Keratinocyte (primary cell): ENCODE data around the gene DOK4. TPM values are rescaled to one million over a fixed set of nuclear protein-coding genes. Genes with fewer than 3 reads are reported as not detected.

Source experiments
- DNase-seq: peaks from one replicate; pipeline ENCODE4 v3.0.0-alpha.2; 2011; ENCODE audit warnings: low read depth, missing footprints, low spot score
- FAIRE-seq: peaks from 2 replicates; lab custom pipeline; 2011; peaks lifted over from hg19 to GRCh38; lab: Jason Lieb, UNC
- H2AFZ ChIP-seq: 2 replicates; pipeline ENCODE4 v1.6.0; 2012; ENCODE audit warnings: low read length, control low read depth, inconsistent platforms; ENCODE audit not compliant: control insufficient read depth
- H3K27ac ChIP-seq: 2 replicates; pipeline ENCODE4 v1.5.1; 2011; ENCODE audit warnings: low read length; ENCODE audit not compliant: control insufficient read depth, insufficient read depth
- H3K27me3 ChIP-seq: 3 replicates; pipeline ENCODE4 v1.6.0; 2011; ENCODE audit warnings: low read length; ENCODE audit not compliant: control insufficient read depth, insufficient read depth; ENCODE audit errors: extremely low read depth
- H3K36me3 ChIP-seq, 2 experiments: 2 replicates in 1 of 2; 3 replicates in 1 of 2; pipeline ENCODE4 v1.5.1; 2011; ENCODE audit warnings: low read length in 2 of 2, mild to moderate bottlenecking in 1 of 2; ENCODE audit not compliant: control insufficient read depth in 2 of 2, insufficient read depth in 2 of 2; ENCODE audit errors: extremely low read depth in 1 of 2
- H3K4me1 ChIP-seq: 3 replicates; pipeline ENCODE4 v1.5.1; 2011; ENCODE audit warnings: low read length; ENCODE audit not compliant: control insufficient read depth, insufficient read depth; ENCODE audit errors: extremely low read depth
- H3K4me2 ChIP-seq: 3 replicates; pipeline ENCODE4 v1.6.0; 2011; ENCODE audit warnings: low read depth, low read length; ENCODE audit not compliant: control insufficient read depth, insufficient read depth; ENCODE audit errors: extremely low read depth
- H3K4me3 ChIP-seq, 3 experiments: fragments of 200-600 bp in 1 of 3; sonication (generic) in 1 of 3; 2 replicates in 2 of 3; 3 replicates in 1 of 3; pipeline ENCODE4 v1.5.1; 2011 to 2016; ENCODE audit warnings: low read length in 3 of 3, mild to moderate bottlenecking in 3 of 3, control low read depth in 2 of 3, inconsistent platforms in 1 of 3, low read depth in 1 of 3, mixed read lengths in 1 of 3, mixed run types in 1 of 3, moderate library complexity in 1 of 3; ENCODE audit not compliant: control insufficient read depth in 2 of 3, insufficient read depth in 2 of 3; ENCODE audit errors: extremely low read depth in 1 of 3
- H3K79me2 ChIP-seq: 2 replicates; pipeline ENCODE4 v1.6.0; 2012; ENCODE audit warnings: low read length; ENCODE audit not compliant: control insufficient read depth, insufficient read depth
- H3K9ac ChIP-seq: 3 replicates; pipeline ENCODE4 v1.6.0; 2011; ENCODE audit warnings: low read length; ENCODE audit not compliant: control insufficient read depth, insufficient read depth; ENCODE audit errors: extremely low read depth
- H3K9me1 ChIP-seq: 3 replicates; pipeline ENCODE4 v1.6.0; 2011; ENCODE audit warnings: low read length; ENCODE audit not compliant: control insufficient read depth, insufficient read depth; ENCODE audit errors: extremely low read depth
- H3K9me3 ChIP-seq: 2 replicates; pipeline ENCODE4 v1.5.1; 2012; ENCODE audit warnings: low read depth, low read length; ENCODE audit not compliant: control insufficient read depth
- H4K20me1 ChIP-seq: 3 replicates; pipeline ENCODE4 v1.6.0; 2011; ENCODE audit warnings: low read length; ENCODE audit not compliant: control insufficient read depth, insufficient read depth; ENCODE audit errors: extremely low read depth
- CTCF ChIP-seq, 3 experiments: IDR thresholded peaks in 1 of 3; conservative IDR thresholded peaks in 1 of 3; optimal IDR thresholded peaks in 1 of 3; 2 replicates in 2 of 3; 3 replicates in 1 of 3; pipeline versions ENCODE3 to v1.5.1; 2011; ENCODE audit warnings: low read length in 3 of 3, mild to moderate bottlenecking in 3 of 3, moderate library complexity in 2 of 3, control low read depth in 1 of 3, inconsistent platforms in 1 of 3; ENCODE audit not compliant: insufficient read depth in 2 of 3; ENCODE audit errors: extremely low read depth in 1 of 3
- EZH2 ChIP-seq: IDR thresholded peaks from one replicate; pipeline ENCODE4 v1.6.1; 2012; ENCODE audit warnings: inconsistent platforms, mild to moderate bottlenecking, low read length, moderate library complexity
- dilution Hi-C: fragments of 300-500 bp; cut with MboI; formaldehyde crosslinking; loops from one replicate; pipeline ENCODE4 v1.7.0; 2020; ENCODE audit warnings: low sequenced_read_pairs; ENCODE audit not compliant: extremely low pct_ligation_motif_present
- polyA plus RNA-seq, 5 experiments: library from polyadenylated mRNA; depleted of rRNA in 3 of 5; stranded (reverse) in 3 of 5; stranded (forward) in 1 of 5; unstranded in 1 of 5; fragments of >200 nt; gene quantifications; 1 replicate in 1 of 5; 2 replicates in 3 of 5; 3 replicates in 1 of 5; pipeline versions ENCODE4 v1.2.1 to v1.2.3, GENCODE V29; 2011 to 2012; ENCODE audit warnings: missing spikeins in 2 of 5, low read depth in 1 of 5, low replicate concordance in 1 of 5

DOK4 gene
- polyA plus RNA-seq, 1 donor (not counting 4 experiments of a cell fraction or from before 2014, with no cell fraction given) = 17.6 TPM

- dilution Hi-C loops = no loop called here
- Histone ChIP-seq H3K27me3 (no peaks in the 10 kb centered on the region), H3K27ac (no peak overlapping the region), H3K9me1 (no peaks in the 10 kb centered on the region), H3K36me3 (peaks cover 8 to 33% of the 10 kb centered on the region in 2 experiments), H2AFZ (no peak overlapping the region), H3K4me1 (no peaks in the 10 kb centered on the region), H3K9ac (no peak overlapping the region), H3K79me2 (no peaks in the 10 kb centered on the region), H3K4me2 (no peak overlapping the region), H3K9me3 (no peaks in the 10 kb centered on the region), H4K20me1 (no peaks in the 10 kb centered on the region), H3K4me3 (no peak overlapping the region)
- TF ChIP-seq EZH2 (no peak), CTCF (optimal IDR thresholded peaks at IDR 0.05 in 1 of 3, IDR thresholded peaks at IDR 0.05 in 1 of 3, conservative IDR thresholded peaks at IDR 0.05 in 1 of 3; ENCODE audit: extremely low read depth in 1 of 3, insufficient read depth in 2 of 3, low read length in 3 of 3) (peak in 2 of 3 experiments; percentile 29 to 49)
- no peak for FAIRE-seq
- no peak for DNase-seq
Measured at GRCh38 chr16:57475711-57476339, 10.5 kb downstream of the DOK4 start.

- H3K4me1 ChIP-seq = no peaks in the 10 kb centered on the region
- dilution Hi-C loops = no loop called here
- no peaks in the 10 kb centered on the region for H3K27me3 ChIP-seq
- H3K27ac ChIP-seq = no peak overlapping the region
- TF ChIP-seq EZH2 (no peak), CTCF (optimal IDR thresholded peaks at IDR 0.05 in 1 of 3, IDR thresholded peaks at IDR 0.05 in 1 of 3, conservative IDR thresholded peaks at IDR 0.05 in 1 of 3; ENCODE audit: extremely low read depth in 1 of 3, insufficient read depth in 2 of 3, low read length in 3 of 3) (no peak)
- H3K36me3 ChIP-seq = peaks cover 17 to 37% of the 10 kb centered on the region in 2 experiments
- H3K9me1 ChIP-seq = no peaks in the 10 kb centered on the region
- DNase-seq (no peak), FAIRE-seq (no peak)
- H4K20me1 ChIP-seq = no peaks in the 10 kb centered on the region
- no peak overlapping the region for H3K4me2 ChIP-seq
- H2AFZ ChIP-seq = no peak overlapping the region
- H3K9ac ChIP-seq = no peak overlapping the region
- H3K4me3 ChIP-seq = no peak overlapping the region
- no peaks in the 10 kb centered on the region for H3K9me3 ChIP-seq
- no peaks in the 10 kb centered on the region for H3K79me2 ChIP-seq
Measured at GRCh38 chr16:57474671-57475661, 11.3 kb downstream of the DOK4 start.
